ENCODE measurements around the gene WNK4. TPM values are rescaled to one million over a fixed set of nuclear protein-coding genes. Genes with fewer than 3 reads are reported as not detected.

The WNK4 gene
- total and polyA plus RNA-seq, 9 of the 15 experiments (the other 6 are each of a cell fraction or from before 2014, with no cell fraction given): 0.32 to 25.8 (median 4.5) TPM

DNA sequence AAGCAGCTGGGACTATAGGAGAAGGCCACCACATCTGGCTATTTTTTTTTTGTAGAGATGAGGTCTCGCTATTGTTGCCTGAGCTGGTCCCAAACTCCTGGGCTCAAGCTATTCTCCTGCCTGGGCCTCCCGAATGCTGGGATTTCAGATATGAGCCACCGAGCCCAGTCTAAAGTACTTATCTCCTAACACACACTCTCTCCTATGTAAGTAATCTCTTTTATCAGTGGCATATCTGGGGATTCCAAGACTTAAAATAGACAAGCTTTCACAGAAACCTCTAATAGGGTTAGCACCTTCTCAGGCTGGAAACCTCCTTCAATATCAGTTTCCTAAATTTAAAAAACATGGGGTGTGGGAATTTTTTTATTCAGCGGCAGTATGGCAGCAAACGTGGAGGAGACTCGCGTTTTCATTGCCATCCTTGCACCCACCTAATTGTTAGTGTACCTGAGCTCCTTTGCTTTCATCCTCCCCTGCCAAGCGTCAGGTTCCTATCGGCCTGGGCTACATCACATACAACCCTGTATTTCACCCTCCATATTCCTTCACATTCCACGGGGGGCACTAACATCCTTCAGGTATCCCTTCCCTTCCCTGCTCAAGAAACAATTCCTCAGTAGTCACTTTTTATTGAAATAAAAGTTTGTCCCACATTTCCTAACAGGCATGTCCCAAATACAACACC, 36.7 kb upstream of the WNK4 start (continued):
- TF ChIP-seq ZNF398 (CRISPR knock-in tag; IDR thresholded peaks at IDR 0.05): no peak
- TF ChIP-seq HDAC2 (IDR thresholded peaks at IDR 0.05): peak; percentile 43; the same call in 1 of the 2 replicates
- TF ChIP-seq ZNF586 (CRISPR knock-in tag; conservative IDR thresholded peaks at IDR 0.05): no peak
- TF ChIP-seq KLF1 (tag; IDR thresholded peaks at IDR 0.05): no peak
- TF ChIP-seq ETV1 (tag; conservative IDR thresholded peaks at IDR 0.05; ENCODE audit: low read depth): no peak
- TF ChIP-seq BRD9 (IDR thresholded peaks at IDR 0.05; ENCODE audit: low read depth, partially characterized antibody): no peak
- TF ChIP-seq HCFC1 (IDR thresholded peaks at IDR 0.05; ENCODE audit: low read depth, low read length): no peak
- TF ChIP-seq EP300 (IDR thresholded peaks at IDR 0.05; ENCODE audit: low read length): peak; percentile 92
- no peak for TF ChIP-seq RAD51 (IDR thresholded peaks at IDR 0.05; ENCODE audit: borderline replicate concordance, low read depth)
- no peak for TF ChIP-seq STAT5B (CRISPR knock-in tag; IDR thresholded peaks at IDR 0.05)
- no peak for TF ChIP-seq ZC3H8 (IDR thresholded peaks at IDR 0.05)
- no peak for TF ChIP-seq MCM2 (IDR thresholded peaks at IDR 0.05; ENCODE audit: low read depth)
- TF ChIP-seq ZNF212 (CRISPR knock-in tag; IDR thresholded peaks at IDR 0.05): no peak
- peak; percentile 93 for TF ChIP-seq SOX6 (IDR thresholded peaks at IDR 0.05)
- TF ChIP-seq, protein P1, sequence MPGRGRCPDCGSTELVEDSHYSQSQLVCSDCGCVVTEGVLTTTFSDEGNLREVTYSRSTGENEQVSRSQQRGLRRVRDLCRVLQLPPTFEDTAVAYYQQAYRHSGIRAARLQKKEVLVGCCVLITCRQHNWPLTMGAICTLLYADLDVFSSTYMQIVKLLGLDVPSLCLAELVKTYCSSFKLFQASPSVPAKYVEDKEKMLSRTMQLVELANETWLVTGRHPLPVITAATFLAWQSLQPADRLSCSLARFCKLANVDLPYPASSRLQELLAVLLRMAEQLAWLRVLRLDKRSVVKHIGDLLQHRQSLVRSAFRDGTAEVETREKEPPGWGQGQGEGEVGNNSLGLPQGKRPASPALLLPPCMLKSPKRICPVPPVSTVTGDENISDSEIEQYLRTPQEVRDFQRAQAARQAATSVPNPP (IDR thresholded peaks at IDR 0.05; ENCODE audit: borderline replicate concordance, insufficient read depth, insufficient read length): no peak
- TF ChIP-seq ZKSCAN3 (CRISPR knock-in tag; IDR thresholded peaks at IDR 0.05): no peak
- no peak for TF ChIP-seq EZH2 (IDR thresholded peaks at IDR 0.05; ENCODE audit: borderline replicate concordance, low read depth, low read length)
- no peak for TF ChIP-seq ZFP1 (CRISPR knock-in tag; IDR thresholded peaks at IDR 0.05)
- TF ChIP-seq NFE2 (IDR thresholded peaks at IDR 0.05; ENCODE audit: low read depth): no peak
- no peak for TF ChIP-seq E2F8 (IDR thresholded peaks at IDR 0.05; ENCODE audit: low read depth, partially characterized antibody)
- TF ChIP-seq CEBPG (CRISPR knock-in tag; IDR thresholded peaks at IDR 0.05): no peak
- TF ChIP-seq CEBPG (tag; conservative IDR thresholded peaks at IDR 0.05 in 1 of 2, IDR thresholded peaks at IDR 0.05 in 1 of 2): no peak
- TF ChIP-seq ZNF639 (CRISPR knock-in tag; conservative IDR thresholded peaks at IDR 0.05 in 1 of 2, IDR thresholded peaks at IDR 0.05 in 1 of 2): no peak

Data from K562 (cell line).